HUES48 (cell line): ENCODE results near the gene MATK.
"Not testable (repeated sequence)": the region's sequence is repeated elsewhere in the genome, so short reads cannot be mapped to it uniquely, and the experiment has no call there.

Experiments
- H3K27ac ChIP-seq: one replicate; pipeline ENCODE4 v1.7.0; 2013; ENCODE audit warnings: low read depth, low read length, inconsistent platforms
- H3K27me3 ChIP-seq: 2 replicates; pipeline ENCODE4 v1.6.1; 2013; ENCODE audit warnings: mild to moderate bottlenecking, low read length; ENCODE audit not compliant: control insufficient read depth, insufficient read depth
- H3K36me3 ChIP-seq: 2 replicates; pipeline ENCODE4 v1.6.1; 2013; ENCODE audit warnings: low read length; ENCODE audit not compliant: control insufficient read depth, insufficient read depth
- H3K4me1 ChIP-seq: 2 replicates; pipeline ENCODE4 v1.6.1; 2013; ENCODE audit warnings: mild to moderate bottlenecking, low read length; ENCODE audit not compliant: control insufficient read depth, insufficient read depth
- H3K4me3 ChIP-seq: 2 replicates; pipeline ENCODE4 v1.5.1; 2013; ENCODE audit warnings: mild to moderate bottlenecking, low read depth, low read length
- H3K9ac ChIP-seq: 2 replicates; pipeline ENCODE4 v1.6.1; 2013; ENCODE audit warnings: mild to moderate bottlenecking, low read depth, low read length, moderate library complexity
- H3K9me3 ChIP-seq: 2 replicates; pipeline ENCODE4 v1.6.1; 2013; ENCODE audit warnings: low read length; ENCODE audit not compliant: control insufficient read depth, insufficient read depth

Gene MATK

DNA sequence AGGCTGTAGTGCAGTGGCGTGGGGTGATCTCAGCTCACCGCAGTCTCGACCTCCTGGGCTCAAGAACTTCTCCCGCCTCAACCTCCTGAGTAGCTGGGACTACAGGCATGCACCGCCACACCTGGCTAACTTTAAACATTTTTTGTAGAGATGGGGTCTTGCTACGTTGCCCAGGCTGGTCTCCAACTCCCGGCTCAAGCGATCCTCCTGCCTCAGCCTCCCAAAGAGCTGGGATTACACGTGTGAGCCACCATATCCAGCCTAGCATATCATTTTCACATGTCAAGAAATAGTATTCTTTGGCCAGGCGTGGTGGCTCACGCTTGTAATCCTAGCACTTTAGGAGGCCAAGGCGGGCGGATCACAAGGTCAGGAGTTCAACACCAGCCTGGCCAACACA lies 27.9 kb downstream of the MATK start:
- H3K27ac ChIP-seq, H3K27me3 ChIP-seq, H3K4me3 ChIP-seq, H3K9me3 ChIP-seq, H3K4me1 ChIP-seq, H3K9ac ChIP-seq: not testable (repeated sequence)
- peaks cover 22% of the 10 kb centered on the region; the same call in 1 of the 2 replicates for H3K36me3 ChIP-seq

DNA sequence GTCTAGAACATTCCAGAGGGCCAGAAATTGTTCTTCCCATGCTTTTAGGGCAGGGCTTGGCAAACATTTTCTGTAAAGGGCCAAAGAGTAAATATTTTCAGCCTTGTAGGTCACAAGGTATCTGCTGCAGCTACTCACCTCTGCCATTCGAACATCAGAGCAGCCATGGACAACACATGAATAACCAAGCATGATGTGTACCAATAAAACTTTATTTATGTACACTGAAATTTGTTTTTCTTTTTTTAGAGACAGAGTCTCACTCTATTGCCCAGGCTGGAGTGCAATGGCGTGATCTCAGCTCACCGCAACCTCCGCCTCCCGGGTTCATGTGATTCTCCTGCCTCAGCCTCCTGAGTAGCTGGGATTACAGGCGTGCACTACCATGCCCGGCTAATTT lies 28.5 kb downstream of the MATK start:
- H3K4me3 ChIP-seq, result not testable (repeated sequence)
- peaks cover 22% of the 10 kb centered on the region; the same call in 1 of the 2 replicates for H3K36me3 ChIP-seq

DNA sequence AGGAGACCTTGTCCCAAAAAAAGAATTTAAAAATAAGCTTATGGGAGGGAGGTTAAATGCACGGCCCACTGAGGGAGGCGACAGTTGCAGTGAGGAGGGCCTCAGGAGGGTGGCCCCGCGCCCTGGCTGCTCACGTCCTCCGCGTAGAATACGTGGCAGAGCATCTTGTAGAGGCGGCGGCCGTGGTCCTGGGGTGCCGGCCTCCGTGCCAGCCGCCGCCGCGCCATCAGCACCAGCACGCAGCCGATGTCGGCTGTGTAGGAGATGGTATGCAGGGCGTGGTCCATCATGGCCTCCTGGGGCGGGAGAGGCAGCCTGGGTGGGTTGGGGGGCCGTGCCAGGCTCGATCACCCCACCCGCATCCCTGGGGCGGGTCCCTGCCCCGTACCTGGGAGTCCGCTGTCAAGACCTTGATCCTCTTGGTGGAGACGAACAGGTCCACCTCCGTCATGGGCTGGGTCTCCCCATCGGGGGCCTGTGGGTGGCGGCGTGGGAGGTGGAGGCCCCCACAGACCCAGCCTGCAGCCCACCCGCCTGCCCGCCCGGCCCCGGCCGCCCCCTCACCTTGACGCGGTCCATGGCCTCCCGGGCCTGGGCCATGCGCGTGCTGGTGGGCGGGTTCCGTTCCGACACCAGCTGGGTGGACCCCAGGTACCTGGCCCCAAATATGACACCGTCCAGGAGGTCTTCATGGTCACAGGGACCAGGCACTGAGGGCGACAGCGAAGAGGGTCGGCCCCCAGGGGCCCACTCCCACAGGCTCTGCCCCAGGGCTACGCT lies 32.4 kb downstream of the MATK start:
- Histone ChIP-seq H3K27ac (no peak overlapping the region), H3K9ac (no peak overlapping the region), H3K36me3 (peaks cover 39% of the 10 kb centered on the region), H3K27me3 (no peaks in the 10 kb centered on the region), H3K4me1 (no peaks in the 10 kb centered on the region), H3K4me3 (no peak overlapping the region), H3K9me3 (no peaks in the 10 kb centered on the region)

More for the DNA sequence above, 28.5 kb downstream of the MATK start:
- H3K4me1 ChIP-seq, H3K27me3 ChIP-seq, H3K27ac ChIP-seq, H3K9me3 ChIP-seq, H3K9ac ChIP-seq: not testable (repeated sequence)

DNA sequence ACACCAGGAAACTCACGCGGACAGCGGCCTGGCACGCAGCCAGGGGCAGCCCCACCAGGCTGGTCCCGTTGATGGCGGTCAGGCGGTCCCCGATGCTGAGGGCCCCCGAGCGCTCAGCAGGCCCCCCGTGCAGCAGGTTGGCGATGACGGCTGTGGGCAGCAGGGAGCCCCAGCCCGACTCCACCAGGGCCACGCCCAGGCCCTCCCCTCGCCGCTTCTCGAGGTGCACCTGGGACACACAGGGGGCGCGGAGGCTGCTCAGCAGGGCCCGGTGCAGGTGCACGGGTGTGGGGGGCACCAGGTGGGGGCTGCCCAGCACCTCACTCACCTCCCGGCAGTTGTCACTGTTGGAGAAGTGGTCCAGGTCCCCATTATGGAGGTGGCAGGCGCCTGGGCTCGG lies 33.7 kb downstream of the MATK start:
- H3K27me3 ChIP-seq, result no peaks in the 10 kb centered on the region
- no peak overlapping the region for H3K9ac ChIP-seq

DNA sequence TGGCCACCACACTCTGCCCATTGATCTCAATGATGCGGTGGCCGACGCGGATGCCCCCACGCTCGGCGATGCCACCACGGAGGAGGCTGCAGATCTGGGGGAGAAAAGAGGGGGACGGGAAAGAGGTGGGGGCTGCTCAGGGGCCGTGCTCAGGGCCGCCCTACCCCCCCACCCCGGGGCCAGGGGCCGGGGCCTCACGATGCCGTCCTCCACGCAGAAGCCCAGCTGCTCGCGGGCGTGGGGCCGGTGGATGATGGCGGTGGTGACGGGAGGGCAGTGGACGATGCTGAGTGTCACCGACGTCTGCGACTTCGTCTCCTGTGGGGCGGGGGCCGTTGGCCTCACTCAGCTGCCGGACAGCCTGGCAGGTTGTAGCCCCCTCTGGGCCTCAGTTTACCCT lies 34.9 kb downstream of the MATK start:
- Histone ChIP-seq H3K9me3 (no peaks in the 10 kb centered on the region), H3K36me3 (peaks cover 28% of the 10 kb centered on the region), H3K9ac (no peak overlapping the region), H3K27ac (no peak overlapping the region), H3K27me3 (no peaks in the 10 kb centered on the region), H3K4me1 (no peaks in the 10 kb centered on the region), H3K4me3 (no peak overlapping the region)

More for the DNA sequence above, 33.7 kb downstream of the MATK start:
- Histone ChIP-seq H3K27ac (no peak overlapping the region), H3K4me3 (no peak overlapping the region), H3K36me3 (peaks cover 32% of the 10 kb centered on the region), H3K9me3 (no peaks in the 10 kb centered on the region), H3K4me1 (no peaks in the 10 kb centered on the region)

DNA sequence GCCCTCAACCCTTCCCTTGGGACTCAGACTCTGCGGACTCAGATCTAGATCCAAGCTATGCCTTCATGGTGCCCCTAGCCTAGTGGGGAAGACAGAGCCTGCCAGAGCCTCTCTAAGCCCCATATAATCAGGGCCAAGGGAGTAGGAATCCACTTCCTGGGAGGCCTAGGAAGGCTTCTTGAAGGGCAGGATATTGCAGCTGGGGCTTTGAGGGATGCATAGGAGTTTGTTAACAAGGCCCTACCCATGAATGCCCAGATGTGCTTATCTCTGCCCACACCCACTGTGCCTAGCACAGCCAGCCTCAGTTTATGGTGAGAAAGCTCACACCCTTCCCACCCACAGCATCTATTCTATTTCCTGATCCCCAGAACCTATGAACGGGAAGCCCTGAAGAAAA lies 36.0 kb downstream of the MATK start:
- Histone ChIP-seq H3K36me3 (peaks cover 28% of the 10 kb centered on the region), H3K9me3 (no peaks in the 10 kb centered on the region), H3K27me3 (no peaks in the 10 kb centered on the region), H3K4me3 (no peak overlapping the region), H3K9ac (no peak overlapping the region), H3K27ac (no peak overlapping the region), H3K4me1 (no peaks in the 10 kb centered on the region)

DNA sequence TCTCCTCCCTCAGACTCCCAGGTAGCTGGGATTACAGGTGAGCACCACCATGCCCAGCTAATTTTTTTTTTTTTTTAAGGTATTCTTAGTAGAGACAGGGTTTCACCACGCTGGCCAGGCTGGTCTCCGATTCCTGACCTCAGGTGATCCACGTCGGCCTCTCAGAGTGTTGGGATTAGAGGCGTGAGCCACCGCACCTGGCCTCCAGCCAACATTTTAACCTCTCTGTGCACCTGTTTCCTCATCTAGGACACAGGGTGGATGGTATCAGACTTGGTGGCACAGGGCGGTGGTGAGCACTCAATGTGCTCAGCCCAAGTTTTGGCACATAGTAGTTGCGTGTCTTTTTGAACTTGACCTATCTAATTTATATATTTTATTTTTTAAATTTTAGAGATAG lies 37.2 kb downstream of the MATK start:
- no peaks in the 10 kb centered on the region for H3K9me3 ChIP-seq
- no peak overlapping the region for H3K9ac ChIP-seq

DNA sequence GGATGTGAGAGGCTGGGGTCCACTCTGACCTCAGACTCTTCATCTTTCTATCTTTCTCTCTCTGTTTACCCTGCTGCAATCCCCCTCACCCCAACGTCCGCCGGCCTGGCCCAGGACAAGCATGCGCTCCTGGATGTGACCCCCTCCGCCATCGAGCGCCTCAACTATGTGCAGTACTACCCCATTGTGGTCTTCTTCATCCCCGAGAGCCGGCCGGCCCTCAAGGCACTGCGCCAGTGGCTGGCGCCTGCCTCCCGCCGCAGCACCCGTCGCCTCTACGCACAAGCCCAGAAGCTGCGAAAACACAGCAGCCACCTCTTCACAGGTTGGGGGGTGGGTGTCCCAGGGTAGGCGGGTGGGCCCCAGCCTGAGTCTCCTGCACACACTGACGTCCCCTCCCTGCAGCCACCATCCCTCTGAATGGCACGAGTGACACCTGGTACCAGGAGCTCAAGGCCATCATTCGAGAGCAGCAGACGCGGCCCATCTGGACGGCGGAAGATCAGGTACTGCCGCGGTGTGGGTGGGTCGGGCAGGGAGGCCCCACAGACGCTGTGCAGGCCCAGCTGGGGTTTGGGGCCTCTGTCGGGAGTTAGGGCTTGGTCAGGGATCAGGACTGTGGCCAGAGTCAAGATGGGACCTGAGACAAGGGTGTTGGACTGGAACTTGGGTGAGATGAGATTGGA lies 39.7 kb downstream of the MATK start:
- H3K36me3 ChIP-seq, result peaks cover 23% of the 10 kb centered on the region
- no peak overlapping the region for H3K9ac ChIP-seq
- H3K4me3 ChIP-seq, result no peak overlapping the region
- H3K9me3 ChIP-seq, result no peaks in the 10 kb centered on the region
- H3K4me1 ChIP-seq, result no peaks in the 10 kb centered on the region
- H3K27ac ChIP-seq, result no peak overlapping the region
- no peaks in the 10 kb centered on the region for H3K27me3 ChIP-seq

More for the DNA sequence above, 37.2 kb downstream of the MATK start:
- H3K27ac ChIP-seq, result no peak overlapping the region
- no peak overlapping the region for H3K4me3 ChIP-seq
- peaks cover 28% of the 10 kb centered on the region for H3K36me3 ChIP-seq
- H3K4me1 ChIP-seq, result no peaks in the 10 kb centered on the region
- H3K27me3 ChIP-seq, result no peaks in the 10 kb centered on the region

DNA sequence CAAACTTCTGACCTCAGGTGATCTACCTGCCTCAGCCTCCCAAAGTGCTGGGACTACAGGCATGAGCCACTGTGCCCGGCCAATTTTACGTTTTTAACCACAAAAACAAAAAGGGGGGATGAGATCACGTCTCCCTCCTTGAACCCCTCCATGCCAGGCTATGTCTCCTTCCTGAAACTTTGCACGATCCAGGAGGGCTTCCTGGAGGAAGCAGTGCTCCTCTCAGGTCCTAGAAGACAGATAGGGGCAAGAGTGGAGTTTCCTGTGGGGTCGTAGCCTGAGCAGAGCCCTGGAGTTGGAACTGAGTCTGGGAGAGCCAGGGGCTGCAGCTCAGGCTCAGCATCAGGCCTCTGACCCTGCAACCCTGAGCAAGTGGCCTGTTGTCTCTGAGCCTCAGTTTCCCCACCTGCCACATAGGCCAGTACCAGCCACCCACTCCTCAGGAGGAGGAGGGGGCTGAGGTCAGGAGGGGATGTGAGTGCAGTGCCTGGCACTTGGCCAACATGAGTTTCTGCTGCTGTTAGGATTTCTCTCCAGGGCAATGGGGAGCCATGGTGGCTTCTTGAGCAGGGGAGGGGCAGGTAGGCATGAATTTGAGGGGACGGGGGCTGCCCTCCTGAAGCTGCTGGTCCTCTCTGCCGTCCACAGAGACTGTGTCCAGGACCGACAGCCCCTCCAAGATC lies 40.7 kb downstream of the MATK start:
- Histone ChIP-seq H3K4me3 (no peak overlapping the region), H3K9me3 (no peaks in the 10 kb centered on the region), H3K4me1 (no peaks in the 10 kb centered on the region), H3K9ac (no peak overlapping the region), H3K27ac (no peak overlapping the region), H3K27me3 (no peaks in the 10 kb centered on the region), H3K36me3 (peaks cover 17% of the 10 kb centered on the region)

DNA sequence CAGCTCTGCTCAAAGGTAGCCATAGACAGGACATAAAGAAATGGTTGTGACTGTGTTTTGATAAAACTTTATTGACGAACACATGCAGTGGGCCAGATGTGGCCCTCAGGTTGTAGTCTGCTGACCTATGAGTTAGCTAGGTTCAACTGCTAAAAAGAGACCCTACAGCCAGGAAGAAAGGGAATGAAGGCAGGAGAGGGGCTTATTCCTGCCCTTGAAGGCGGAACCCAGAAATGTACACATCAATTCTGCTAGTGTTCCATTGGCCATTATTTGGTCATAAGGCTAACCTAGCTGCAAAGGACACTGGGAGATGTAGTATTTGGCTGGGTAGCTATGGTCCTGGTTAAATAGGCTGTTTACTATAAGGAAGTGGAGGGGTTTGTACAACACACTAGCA lies 42.7 kb downstream of the MATK start:
- no peak overlapping the region for H3K4me3 ChIP-seq
- H3K9ac ChIP-seq, result no peak overlapping the region
- no peaks in the 10 kb centered on the region for H3K27me3 ChIP-seq
- no peak overlapping the region for H3K27ac ChIP-seq
- no peaks in the 10 kb centered on the region for H3K4me1 ChIP-seq
- H3K36me3 ChIP-seq, result peaks cover 5% of the 10 kb centered on the region; the same call in 1 of the 2 replicates
- no peaks in the 10 kb centered on the region for H3K9me3 ChIP-seq

DNA sequence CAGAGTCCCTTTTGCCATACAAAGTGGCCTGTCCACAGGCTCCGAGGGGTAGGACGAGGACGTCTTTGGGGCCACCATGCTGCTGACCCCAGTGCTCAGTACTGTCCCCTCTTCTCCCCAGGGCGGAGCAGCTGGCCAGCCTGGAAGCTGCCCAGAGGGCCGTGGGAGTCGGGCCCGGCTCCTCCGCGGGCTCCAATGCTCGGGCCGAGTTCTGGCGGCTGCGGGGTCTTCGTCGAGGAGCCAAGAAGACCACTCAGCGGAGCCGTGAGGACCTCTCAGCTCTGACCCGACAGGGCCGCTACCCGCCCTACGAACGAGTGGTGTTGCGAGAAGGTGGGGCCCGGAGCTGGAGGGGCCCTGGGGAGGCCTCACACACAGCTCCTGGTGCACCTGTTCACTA lies 45.8 kb downstream of the MATK start:
- Histone ChIP-seq H3K27ac (no peak overlapping the region), H3K9me3 (no peaks in the 10 kb centered on the region), H3K36me3 (peaks cover 19% of the 10 kb centered on the region), H3K9ac (no peak overlapping the region), H3K27me3 (no peaks in the 10 kb centered on the region), H3K4me3 (no peak overlapping the region), H3K4me1 (no peaks in the 10 kb centered on the region)
